ENCODE measurements around the gene FOXC1. TPM values are rescaled to one million over a fixed set of nuclear protein-coding genes. Genes with fewer than 3 reads are reported as not detected.

Gene FOXC1
- polyA plus RNA-seq, 1 of the 3 experiments (the other 2 are of a cell fraction): 4.3 TPM

DNA sequence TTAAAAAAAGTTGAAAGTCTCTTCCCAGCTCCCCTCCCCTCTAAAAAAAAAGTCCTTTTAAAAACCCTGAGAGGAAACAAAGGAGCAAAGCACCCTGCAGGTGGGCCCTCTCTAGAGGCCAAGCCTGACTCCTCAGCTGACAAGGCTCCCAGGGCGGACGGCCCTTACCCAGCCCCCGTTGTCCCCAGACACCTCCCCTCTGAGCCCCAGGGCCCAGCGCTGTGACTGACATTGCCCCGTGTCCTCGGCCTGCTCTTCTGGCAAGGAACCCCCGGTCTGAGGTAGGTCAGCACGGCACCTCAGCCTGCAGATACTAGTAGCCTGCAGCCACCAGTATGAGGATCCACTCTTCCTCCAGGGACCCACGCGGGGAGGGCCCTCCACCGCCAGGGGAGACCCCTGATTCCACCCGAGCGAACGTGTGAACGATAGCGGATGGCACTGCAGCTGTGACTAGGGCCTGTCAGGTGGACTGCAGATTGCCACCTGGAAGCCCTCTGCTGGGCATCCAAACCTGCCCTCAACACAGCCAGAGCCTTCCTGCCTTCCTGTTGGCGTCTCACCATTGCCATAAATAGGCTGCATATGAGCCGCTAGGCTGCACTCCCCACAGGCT lies 34.2 kb downstream of the FOXC1 start:
- H3K9me2 ChIP-seq: no peaks in the 10 kb centered on the region
- no peak overlapping the region for H3K27ac ChIP-seq (ENCODE audit: low read depth in 2 of 2, low read length in 1 of 2)
- no peaks in the 10 kb centered on the region for H3K79me2 ChIP-seq (ENCODE audit: insufficient read depth)
- no peak for TF ChIP-seq YY1 (IDR thresholded peaks at IDR 0.05; ENCODE audit: low read depth)
- TF ChIP-seq, protein P1, sequence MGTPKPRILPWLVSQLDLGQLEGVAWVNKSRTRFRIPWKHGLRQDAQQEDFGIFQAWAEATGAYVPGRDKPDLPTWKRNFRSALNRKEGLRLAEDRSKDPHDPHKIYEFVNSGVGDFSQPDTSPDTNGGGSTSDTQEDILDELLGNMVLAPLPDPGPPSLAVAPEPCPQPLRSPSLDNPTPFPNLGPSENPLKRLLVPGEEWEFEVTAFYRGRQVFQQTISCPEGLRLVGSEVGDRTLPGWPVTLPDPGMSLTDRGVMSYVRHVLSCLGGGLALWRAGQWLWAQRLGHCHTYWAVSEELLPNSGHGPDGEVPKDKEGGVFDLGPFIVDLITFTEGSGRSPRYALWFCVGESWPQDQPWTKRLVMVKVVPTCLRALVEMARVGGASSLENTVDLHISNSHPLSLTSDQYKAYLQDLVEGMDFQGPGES (IDR thresholded peaks at IDR 0.05; ENCODE audit: low read depth, low read length): no peak
- no peak for TF ChIP-seq FOSL2 (IDR thresholded peaks at IDR 0.05; ENCODE audit: borderline replicate concordance, low read depth)
- no peak for TF ChIP-seq SMC3 (IDR thresholded peaks at IDR 0.05; ENCODE audit: low read depth, low read length)
- TF ChIP-seq, protein P2, sequence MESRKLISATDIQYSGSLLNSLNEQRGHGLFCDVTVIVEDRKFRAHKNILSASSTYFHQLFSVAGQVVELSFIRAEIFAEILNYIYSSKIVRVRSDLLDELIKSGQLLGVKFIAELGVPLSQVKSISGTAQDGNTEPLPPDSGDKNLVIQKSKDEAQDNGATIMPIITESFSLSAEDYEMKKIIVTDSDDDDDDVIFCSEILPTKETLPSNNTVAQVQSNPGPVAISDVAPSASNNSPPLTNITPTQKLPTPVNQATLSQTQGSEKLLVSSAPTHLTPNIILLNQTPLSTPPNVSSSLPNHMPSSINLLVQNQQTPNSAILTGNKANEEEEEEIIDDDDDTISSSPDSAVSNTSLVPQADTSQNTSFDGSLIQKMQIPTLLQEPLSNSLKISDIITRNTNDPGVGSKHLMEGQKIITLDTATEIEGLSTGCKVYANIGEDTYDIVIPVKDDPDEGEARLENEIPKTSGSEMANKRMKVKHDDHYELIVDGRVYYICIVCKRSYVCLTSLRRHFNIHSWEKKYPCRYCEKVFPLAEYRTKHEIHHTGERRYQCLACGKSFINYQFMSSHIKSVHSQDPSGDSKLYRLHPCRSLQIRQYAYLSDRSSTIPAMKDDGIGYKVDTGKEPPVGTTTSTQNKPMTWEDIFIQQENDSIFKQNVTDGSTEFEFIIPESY (IDR thresholded peaks at IDR 0.05; ENCODE audit: borderline replicate concordance, low read depth): no peak
- no peak for TF ChIP-seq GABPA (IDR thresholded peaks at IDR 0.05; ENCODE audit: low read depth)
- TF ChIP-seq JUND (IDR thresholded peaks at IDR 0.05): no peak
- no peak overlapping the region for H2AFZ ChIP-seq (ENCODE audit: low read depth)
- H3K4me1 ChIP-seq (ENCODE audit: control insufficient read depth in 1 of 2, insufficient read depth in 2 of 2, low read depth in 1 of 2, low read length in 1 of 2): peaks cover 0 to 3% of the 10 kb centered on the region in 2 experiments; a peak in 1 of 4 replicates
- H3K4me3 ChIP-seq (ENCODE audit: low read depth in 2 of 2, low read length in 1 of 2): no peak overlapping the region
- H3K27me3 ChIP-seq (ENCODE audit: insufficient read depth): no peaks in the 10 kb centered on the region
- no peaks in the 10 kb centered on the region for H4K20me1 ChIP-seq (ENCODE audit: insufficient read depth)
- H3K9ac ChIP-seq: no peak overlapping the region
- ChIA-PET POLR2A (no interaction called here), CTCF (no interaction called here)
- no peak for DNase-seq
- H3K36me3 ChIP-seq (replicated peaks in 1 of 2; ENCODE audit: control insufficient read depth in 1 of 2, insufficient read depth in 2 of 2, low read length in 1 of 2): no peaks in the 10 kb centered on the region
- no peak overlapping the region for H3K4me2 ChIP-seq
- H3K9me3 ChIP-seq: no peaks in the 10 kb centered on the region
- 100% methylated on average over 3 of the region's 18 CpGs for WGBS (ENCODE audit: low lambda C conversion rate)
- no peaks in the 10 kb centered on the region for H3F3A ChIP-seq (replicated peaks; ENCODE audit: insufficient read depth)

DNA sequence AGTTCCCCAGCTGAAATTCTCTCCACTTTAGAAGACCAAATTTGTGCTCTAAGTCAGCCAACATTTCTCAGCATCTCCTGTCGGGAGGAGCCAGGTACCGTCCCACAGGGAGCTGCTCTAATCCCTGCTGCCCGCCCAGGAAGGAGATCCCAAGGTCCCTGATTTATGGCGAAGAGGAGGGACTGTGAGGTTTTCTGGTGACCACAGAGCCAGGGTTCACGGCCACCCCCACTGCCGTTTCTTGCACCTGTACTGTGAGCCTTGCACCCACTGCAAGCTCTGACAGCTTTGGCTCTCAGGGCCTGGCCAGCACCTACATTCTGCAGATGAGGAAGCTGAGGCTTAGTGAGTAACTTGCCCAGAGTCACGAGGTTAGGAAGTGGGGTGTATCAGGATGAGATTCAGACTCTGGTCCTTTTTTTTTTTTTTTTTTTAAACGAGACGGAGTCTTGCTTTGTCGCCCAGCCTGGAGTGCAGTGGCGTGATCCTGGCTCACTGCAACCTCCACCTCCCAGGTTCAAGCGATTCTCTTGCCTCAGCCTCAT lies 34.9 kb downstream of the FOXC1 start:
- ChIA-PET CTCF (no interaction called here), POLR2A (no interaction called here)
- no peaks in the 10 kb centered on the region for H3K79me2 ChIP-seq (ENCODE audit: insufficient read depth)
- no peak for TF ChIP-seq RCOR1 (IDR thresholded peaks at IDR 0.05; ENCODE audit: low read length)
- no peak for TF ChIP-seq NFIC (IDR thresholded peaks at IDR 0.05; ENCODE audit: borderline replicate concordance)
- no peak for TF ChIP-seq RFX5 (IDR thresholded peaks at IDR 0.05; ENCODE audit: low read length)
- TF ChIP-seq ELF1 (IDR thresholded peaks at IDR 0.05): no peak
- TF ChIP-seq NRF1 (IDR thresholded peaks at IDR 0.05; ENCODE audit: low read depth, low read length): no peak
- TF ChIP-seq, protein P2 (IDR thresholded peaks at IDR 0.05; ENCODE audit: borderline replicate concordance, low read depth): no peak
- no peak for TF ChIP-seq JUND (IDR thresholded peaks at IDR 0.05)
- TF ChIP-seq, protein P3, sequence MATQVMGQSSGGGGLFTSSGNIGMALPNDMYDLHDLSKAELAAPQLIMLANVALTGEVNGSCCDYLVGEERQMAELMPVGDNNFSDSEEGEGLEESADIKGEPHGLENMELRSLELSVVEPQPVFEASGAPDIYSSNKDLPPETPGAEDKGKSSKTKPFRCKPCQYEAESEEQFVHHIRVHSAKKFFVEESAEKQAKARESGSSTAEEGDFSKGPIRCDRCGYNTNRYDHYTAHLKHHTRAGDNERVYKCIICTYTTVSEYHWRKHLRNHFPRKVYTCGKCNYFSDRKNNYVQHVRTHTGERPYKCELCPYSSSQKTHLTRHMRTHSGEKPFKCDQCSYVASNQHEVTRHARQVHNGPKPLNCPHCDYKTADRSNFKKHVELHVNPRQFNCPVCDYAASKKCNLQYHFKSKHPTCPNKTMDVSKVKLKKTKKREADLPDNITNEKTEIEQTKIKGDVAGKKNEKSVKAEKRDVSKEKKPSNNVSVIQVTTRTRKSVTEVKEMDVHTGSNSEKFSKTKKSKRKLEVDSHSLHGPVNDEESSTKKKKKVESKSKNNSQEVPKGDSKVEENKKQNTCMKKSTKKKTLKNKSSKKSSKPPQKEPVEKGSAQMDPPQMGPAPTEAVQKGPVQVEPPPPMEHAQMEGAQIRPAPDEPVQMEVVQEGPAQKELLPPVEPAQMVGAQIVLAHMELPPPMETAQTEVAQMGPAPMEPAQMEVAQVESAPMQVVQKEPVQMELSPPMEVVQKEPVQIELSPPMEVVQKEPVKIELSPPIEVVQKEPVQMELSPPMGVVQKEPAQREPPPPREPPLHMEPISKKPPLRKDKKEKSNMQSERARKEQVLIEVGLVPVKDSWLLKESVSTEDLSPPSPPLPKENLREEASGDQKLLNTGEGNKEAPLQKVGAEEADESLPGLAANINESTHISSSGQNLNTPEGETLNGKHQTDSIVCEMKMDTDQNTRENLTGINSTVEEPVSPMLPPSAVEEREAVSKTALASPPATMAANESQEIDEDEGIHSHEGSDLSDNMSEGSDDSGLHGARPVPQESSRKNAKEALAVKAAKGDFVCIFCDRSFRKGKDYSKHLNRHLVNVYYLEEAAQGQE (IDR thresholded peaks at IDR 0.05; ENCODE audit: low read depth, low read length): no peak
- TF ChIP-seq POLR2AphosphoS5 (IDR thresholded peaks at IDR 0.05; ENCODE audit: low read depth, low read length): no peak
- no peak for TF ChIP-seq EP300 (IDR thresholded peaks at IDR 0.05; ENCODE audit: borderline replicate concordance in 1 of 2, low read depth in 1 of 2, low read length in 1 of 2)
- no peaks in the 10 kb centered on the region for H3K27me3 ChIP-seq (ENCODE audit: insufficient read depth)
- H3K4me2 ChIP-seq: no peak overlapping the region
- H3K4me3 ChIP-seq (ENCODE audit: low read depth in 2 of 2, low read length in 1 of 2): no peak overlapping the region
- no peak overlapping the region for H3K9ac ChIP-seq
- no peaks in the 10 kb centered on the region for H3K36me3 ChIP-seq (replicated peaks in 1 of 2; ENCODE audit: control insufficient read depth in 1 of 2, insufficient read depth in 2 of 2, low read length in 1 of 2)
- no peak for DNase-seq
- no peaks in the 10 kb centered on the region for H3K9me3 ChIP-seq
- no peak overlapping the region for H3K27ac ChIP-seq (ENCODE audit: low read depth in 2 of 2, low read length in 1 of 2)
- H3K4me1 ChIP-seq (ENCODE audit: control insufficient read depth in 1 of 2, insufficient read depth in 2 of 2, low read depth in 1 of 2, low read length in 1 of 2): peaks cover 0 to 3% of the 10 kb centered on the region in 2 experiments; a peak in 1 of 4 replicates
- 76% methylated on average over 12 of the region's 12 CpGs for WGBS (ENCODE audit: low lambda C conversion rate)
- H3K9me2 ChIP-seq: no peaks in the 10 kb centered on the region
- no peaks in the 10 kb centered on the region for H4K20me1 ChIP-seq (ENCODE audit: insufficient read depth)
- no peak overlapping the region for H2AFZ ChIP-seq (ENCODE audit: low read depth)
- H3F3A ChIP-seq (replicated peaks; ENCODE audit: insufficient read depth): no peaks in the 10 kb centered on the region

Data from SK-N-SH (cell line).